ENCODE data around the gene SRSF3.

GRCh38 chr6:36546308-36546919, 47.7 kb upstream of the SRSF3 start:
- TF ChIP-seq CTCF (IDR thresholded peaks at IDR 0.05), result no peak
- TF ChIP-seq POLR2A (IDR thresholded peaks at IDR 0.05), result no peak

Data from lower leg skin (tissue), 3 donors.